ENCODE results near the gene TRIM15. TPM values are rescaled to one million over a fixed set of nuclear protein-coding genes. Genes with fewer than 3 reads are reported as not detected.

TRIM15 gene
- total and polyA plus RNA-seq, 2 donors (not counting 3 experiments of a cell fraction or from before 2014, with no cell fraction given), result not detected

GRCh38 chr6:30149234-30149633 lies 14.1 kb upstream of the TRIM15 start:
- BruUV-seq (replicated peaks), result no TSS peak
- Histone ChIP-seq H3K4me2 (ENCODE audit: insufficient read depth, low read length) (no peak overlapping the region), H2AFZ (ENCODE audit: low read depth, low read length) (no peak overlapping the region), H3K27me3 (ENCODE audit: control insufficient read depth in 2 of 2, insufficient read depth in 2 of 2, low read length in 2 of 2) (peaks cover 10 to 13% of the 10 kb centered on the region in 2 experiments), H3K36me3 (ENCODE audit: control insufficient read depth in 2 of 2, extremely low read depth in 1 of 2, insufficient read depth in 2 of 2, low read length in 2 of 2) (no peaks in the 10 kb centered on the region), H3K79me2 (ENCODE audit: control insufficient read depth, insufficient read depth, low read length) (no peaks in the 10 kb centered on the region), H3K27ac (ENCODE audit: insufficient read depth, low read depth, low read length) (no peak overlapping the region), H3K4me1 (ENCODE audit: control insufficient read depth, extremely low read depth, insufficient read depth, low read length) (no peaks in the 10 kb centered on the region), H3K9ac (replicated peaks; ENCODE audit: extremely low read depth, insufficient read depth, low read length) (no peak overlapping the region), H3K4me3 (replicated peaks in 1 of 3; ENCODE audit: insufficient read depth in 1 of 3, low read depth in 1 of 3, low read length in 3 of 3) (no peak overlapping the region), H3K9me1 (replicated peaks; ENCODE audit: control insufficient read depth, extremely low read depth, insufficient read depth, low read length) (no peaks in the 10 kb centered on the region), H4K20me1 (replicated peaks; ENCODE audit: control insufficient read depth, extremely low read depth, insufficient read depth, low read length) (no peaks in the 10 kb centered on the region), H3K9me3 (replicated peaks; ENCODE audit: control insufficient read depth, insufficient read depth, low read length) (no peaks in the 10 kb centered on the region)
- intact Hi-C loops (cut with micrococcal nuclease), result no loop called here
- CTCF ChIA-PET, result no interaction called here
- DNase-seq (ENCODE audit: low read depth, low spot score) (no peak), FAIRE-seq (no peak)
- dilution Hi-C loops (cut with MboI; ENCODE audit: extremely low pct_ligation_motif_present, low sequenced_read_pairs), result no loop called here
- POLR2A ChIA-PET, result no interaction called here
- TF ChIP-seq EZH2 (IDR thresholded peaks at IDR 0.05; ENCODE audit: borderline replicate concordance, low read depth, low read length, severe bottlenecking), result no peak
- TF ChIP-seq CTCF (IDR thresholded peaks at IDR 0.05; ENCODE audit: extremely low read depth in 1 of 2, insufficient read depth in 1 of 2, low read depth in 1 of 2, low read length in 2 of 2), result no peak
- TF ChIP-seq GATA2 (IDR thresholded peaks at IDR 0.05; ENCODE audit: insufficient read depth, insufficient read length, low read depth, low read length), result no peak
- no peak for TF ChIP-seq JUN (IDR thresholded peaks at IDR 0.05; ENCODE audit: borderline replicate concordance, insufficient read depth, insufficient read length, low read depth)
- no peak for TF ChIP-seq MAX (IDR thresholded peaks at IDR 0.05; ENCODE audit: insufficient read depth, insufficient read length)
- no peak for TF ChIP-seq MYC (IDR thresholded peaks at IDR 0.05; ENCODE audit: low read depth, low read length)
- TF ChIP-seq FOS (IDR thresholded peaks at IDR 0.05; ENCODE audit: borderline replicate concordance, insufficient read depth, low read length), result no peak
- no peak for TF ChIP-seq POLR2A (IDR thresholded peaks at IDR 0.05; ENCODE audit: low read depth, low read length)
- TF ChIP-seq POLR2AphosphoS5 (IDR thresholded peaks at IDR 0.05; ENCODE audit: insufficient read depth, low read depth, low read length), result no peak

Measured in endothelial cell of umbilical vein (primary cell).